GM23338 (cell line): ENCODE data around the gene PIH1D2.

Experiments
- CREB1 ChIP-seq: fragments of 250-450 bp; sonication (Bioruptor Pico); IDR thresholded peaks from 2 replicates; pipeline ENCODE4 v1.5.0; 2020; ENCODE audit warnings: low read depth, mild to moderate bottlenecking, moderate library complexity
- CTCF ChIP-seq, 2 experiments: fragments of 200-600 bp in 1 of 2; sonication (generic) in 1 of 2; conservative IDR thresholded peaks; 2 replicates each; pipeline versions ENCODE4 v1.5.1 to v1.6.1; 2016 to 2017; ENCODE audit warnings: antibody characterized with exemption in 2 of 2, low read depth in 2 of 2, mild to moderate bottlenecking in 2 of 2, moderate library complexity in 1 of 2
- ETS1 ChIP-seq: IDR thresholded peaks from 2 replicates; pipeline ENCODE4 v1.6.1; 2016; ENCODE audit warnings: antibody characterized with exemption
- EZH2 ChIP-seq: fragments of 200-600 bp; sonication (generic); IDR thresholded peaks from one replicate; pipeline ENCODE4 v1.8.0; 2017; ENCODE audit warnings: antibody characterized with exemption, mild to moderate bottlenecking, low read depth; ENCODE audit not compliant: unreplicated experiment
- EZH2phosphoT487 ChIP-seq: fragments of 200-600 bp; sonication (generic); IDR thresholded peaks from one replicate; pipeline ENCODE4 v1.8.1; 2018; ENCODE audit warnings: antibody characterized with exemption; ENCODE audit not compliant: unreplicated experiment
- JUNB ChIP-seq: IDR thresholded peaks from one replicate; pipeline ENCODE4 v1.6.1; 2016; ENCODE audit warnings: antibody characterized with exemption; ENCODE audit not compliant: unreplicated experiment
- NANOG ChIP-seq: IDR thresholded peaks from 2 replicates; pipeline ENCODE4 v1.6.1; 2016; ENCODE audit warnings: antibody characterized with exemption, borderline replicate concordance
- POLR2AphosphoS5 ChIP-seq: IDR thresholded peaks from 2 replicates; pipeline ENCODE4 v1.6.1; 2016; ENCODE audit warnings: antibody characterized with exemption, low read depth
- REST ChIP-seq: IDR thresholded peaks from one replicate; pipeline ENCODE4 v1.6.1; 2018; ENCODE audit warnings: antibody characterized with exemption; ENCODE audit not compliant: unreplicated experiment
- STAT1 ChIP-seq: IDR thresholded peaks from one replicate; pipeline ENCODE4 v1.6.1; 2016; ENCODE audit warnings: antibody characterized with exemption; ENCODE audit not compliant: unreplicated experiment
- ZNF114 ChIP-seq: fragments of 250-450 bp; sonication (Bioruptor Pico); IDR thresholded peaks from 2 replicates; pipeline ENCODE4 v1.5.0; 2020; ENCODE audit warnings: mild to moderate bottlenecking, moderate library complexity
- ZNF331 ChIP-seq: fragments of 250-450 bp; sonication (Bioruptor Pico); IDR thresholded peaks from 2 replicates; pipeline ENCODE4 v1.5.0; 2020; ENCODE audit warnings: low read depth, mild to moderate bottlenecking, moderate library complexity
- ZNF462 ChIP-seq: fragments of 250-450 bp; sonication (Bioruptor Pico); IDR thresholded peaks from 2 replicates; pipeline ENCODE4 v1.5.0; 2020; ENCODE audit warnings: mild to moderate bottlenecking, moderate library complexity

GRCh38 chr11:112025707-112026106, 48.1 kb downstream of the PIH1D2 start:
- no peak for TF ChIP-seq CTCF (conservative IDR thresholded peaks at IDR 0.05; ENCODE audit: low read depth in 2 of 2)
- TF ChIP-seq JUNB = no peak
- TF ChIP-seq POLR2AphosphoS5 = no peak
- TF ChIP-seq EZH2phosphoT487 = no peak
- TF ChIP-seq REST = no peak
- TF ChIP-seq CREB1 (CRISPR knock-in tag) = no peak
- TF ChIP-seq ETS1 = no peak
- no peak for TF ChIP-seq NANOG
- TF ChIP-seq EZH2 = no peak
- TF ChIP-seq STAT1 = no peak
- no peak for TF ChIP-seq ZNF331 (CRISPR knock-in tag)
- no peak for TF ChIP-seq ZNF462 (CRISPR knock-in tag)
- no peak for TF ChIP-seq ZNF114 (CRISPR knock-in tag)
